HepG2 (cell line): Measurements from ENCODE around the gene ENSA. TPM values are rescaled to one million over a fixed set of nuclear protein-coding genes. Genes with fewer than 3 reads are reported as not detected.

ENCODE experiments used
- ATF5 ChIP-seq: sonication (generic); formaldehyde crosslinking; IDR thresholded peaks from 2 replicates; pipeline ENCODE4 v1.4.0; 2020; ENCODE audit warnings: mild to moderate bottlenecking, low read depth, missing genetic modification reagents
- ATF7-NPFF ChIP-seq: sonication (generic); formaldehyde crosslinking; IDR thresholded peaks from 2 replicates; pipeline ENCODE4 v1.8.1; 2023; ENCODE audit warnings: mild to moderate bottlenecking, low read depth, missing genetic modification reagents, moderate library complexity
- ETV5 ChIP-seq: IDR thresholded peaks from 2 replicates; pipeline ENCODE4 v1.6.1; 2018; ENCODE audit warnings: missing biosample characterization, missing genetic modification reagents, inconsistent platforms, borderline replicate concordance
- HNRNPL ChIP-seq: fragments of 200-400 bp; formaldehyde crosslinking; IDR thresholded peaks from 2 replicates; pipeline ENCODE4 v1.6.1; 2017; ENCODE audit warnings: mild to moderate bottlenecking, low read depth, low read length
- IRF2 ChIP-seq: IDR thresholded peaks from 2 replicates; pipeline ENCODE4 v1.6.1; 2018; ENCODE audit warnings: missing genetic modification reagents, missing compliant biosample characterization
- JUNB ChIP-seq: sonication (generic); formaldehyde crosslinking; IDR thresholded peaks from 2 replicates; pipeline ENCODE4 v1.8.0; 2022; ENCODE audit warnings: missing genetic modification reagents, mild to moderate bottlenecking, borderline replicate concordance
- NFRKB ChIP-seq: fragments of 450-650 bp; IDR thresholded peaks from 2 replicates; pipeline ENCODE4 v1.6.1; 2017
- NKX3-1 ChIP-seq: sonication (generic); formaldehyde crosslinking; IDR thresholded peaks from 2 replicates; pipeline ENCODE4 v1.5.0; 2020; ENCODE audit warnings: missing genetic modification reagents
- PHF21A ChIP-seq: sonication (generic); formaldehyde crosslinking; IDR thresholded peaks from 2 replicates; pipeline ENCODE4 v1.5.0; 2020; ENCODE audit warnings: mild to moderate bottlenecking, missing genetic modification reagents
- RFX1 ChIP-seq: fragments of 450-650 bp; IDR thresholded peaks from 2 replicates; pipeline ENCODE4 v1.6.1; 2017
- THRA ChIP-seq: sonication (generic); formaldehyde crosslinking; IDR thresholded peaks from 2 replicates; pipeline ENCODE4 v1.4.0; 2020; ENCODE audit warnings: missing genetic modification reagents, borderline replicate concordance
- ZNF362 ChIP-seq: sonication (generic); formaldehyde crosslinking; IDR thresholded peaks from 2 replicates; pipeline ENCODE4 v1.4.0; 2020; ENCODE audit warnings: missing genetic modification reagents, mild to moderate bottlenecking, borderline replicate concordance
- polyA plus RNA-seq, 8 experiments: library from polyadenylated mRNA; depleted of rRNA in 3 of 8; stranded (reverse) in 7 of 8; unstranded in 1 of 8; fragments of >200 nt; fragmentation: Illumina TruSeq in 4 of 8; extraction: Trizol in 4 of 8; gene quantifications; 2 replicates each; pipeline versions ENCODE4 v1.2.1 to v1.2.3, GENCODE V29; 2011 to 2016; ENCODE audit warnings: low read depth in 4 of 8, missing spikeins in 1 of 8, mixed read lengths in 1 of 8; ENCODE audit not compliant: insufficient read depth in 1 of 8
- total RNA-seq, 5 experiments: library from RNA; depleted of rRNA; stranded (reverse); fragments of >200 nt; fragmentation: Illumina TruSeq; extraction: Trizol; gene quantifications; 2 replicates each; pipeline ENCODE4 v1.2.3, GENCODE V29; 2016; ENCODE audit warnings: low read depth in 1 of 5
- TF ChIP-seq, protein P1 (sequence below): IDR thresholded peaks from 2 replicates; pipeline ENCODE4 v1.6.1; 2016; ENCODE audit warnings: low read depth
- TF ChIP-seq, protein P2 (sequence below): IDR thresholded peaks from 2 replicates; pipeline ENCODE4 v1.6.1; 2012; ENCODE audit warnings: inconsistent platforms
- TF ChIP-seq, protein P3 (sequence below): sonication (generic); formaldehyde crosslinking; IDR thresholded peaks from 2 replicates; pipeline ENCODE4 v1.4.0; 2020; ENCODE audit warnings: missing genetic modification reagents
- TF ChIP-seq, protein P4 (sequence below): sonication (generic); formaldehyde crosslinking; IDR thresholded peaks from 2 replicates; pipeline ENCODE4 v1.5.0; 2020; ENCODE audit warnings: mild to moderate bottlenecking, missing genetic modification reagents, borderline replicate concordance

Gene ENSA
- total and polyA plus RNA-seq, 2 of the 13 experiments (the other 11 are each of a cell fraction or from before 2014, with no cell fraction given), result 54.5 to 111 TPM

DNA sequence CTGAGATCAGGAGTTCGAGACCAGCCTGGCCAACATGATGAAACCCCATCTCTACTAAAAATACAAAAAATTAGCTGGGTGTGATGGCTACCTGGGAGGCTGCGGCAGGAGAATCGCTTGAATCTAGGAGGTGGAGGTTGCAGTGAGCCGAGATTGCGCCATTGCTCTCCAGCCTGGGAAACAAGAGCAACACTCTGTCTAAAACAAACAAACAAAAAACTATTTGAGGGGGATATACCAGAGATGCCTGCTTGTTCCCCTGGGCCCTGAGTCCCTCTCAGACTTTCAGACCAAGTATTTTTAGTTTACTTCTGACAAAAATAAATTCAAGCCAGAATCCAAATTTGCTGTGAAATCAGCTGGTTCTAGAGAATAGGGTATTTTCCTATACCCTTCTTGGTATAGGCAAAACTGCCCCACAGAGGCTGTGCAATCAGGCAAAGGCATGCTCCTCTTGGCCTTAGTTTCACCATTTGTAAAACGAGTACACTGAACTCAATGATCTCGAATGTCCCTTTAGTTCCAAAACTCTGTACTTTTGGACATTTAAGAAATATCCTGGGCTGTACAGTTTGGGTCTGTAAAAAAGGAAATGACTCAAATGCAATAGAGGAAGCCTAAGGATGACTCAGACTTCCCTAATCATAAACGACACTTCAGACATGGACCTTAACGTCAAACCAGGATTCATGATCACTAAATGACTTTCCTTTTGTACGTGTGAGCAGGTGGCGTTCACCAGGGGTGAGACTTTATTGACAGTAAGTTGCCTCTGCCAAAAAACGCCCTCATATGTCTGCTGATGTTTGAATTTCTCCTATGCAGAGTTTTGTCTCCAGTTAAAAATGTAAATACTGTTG, 16.1 kb downstream of the ENSA start (continued):
- TF ChIP-seq, protein P1, sequence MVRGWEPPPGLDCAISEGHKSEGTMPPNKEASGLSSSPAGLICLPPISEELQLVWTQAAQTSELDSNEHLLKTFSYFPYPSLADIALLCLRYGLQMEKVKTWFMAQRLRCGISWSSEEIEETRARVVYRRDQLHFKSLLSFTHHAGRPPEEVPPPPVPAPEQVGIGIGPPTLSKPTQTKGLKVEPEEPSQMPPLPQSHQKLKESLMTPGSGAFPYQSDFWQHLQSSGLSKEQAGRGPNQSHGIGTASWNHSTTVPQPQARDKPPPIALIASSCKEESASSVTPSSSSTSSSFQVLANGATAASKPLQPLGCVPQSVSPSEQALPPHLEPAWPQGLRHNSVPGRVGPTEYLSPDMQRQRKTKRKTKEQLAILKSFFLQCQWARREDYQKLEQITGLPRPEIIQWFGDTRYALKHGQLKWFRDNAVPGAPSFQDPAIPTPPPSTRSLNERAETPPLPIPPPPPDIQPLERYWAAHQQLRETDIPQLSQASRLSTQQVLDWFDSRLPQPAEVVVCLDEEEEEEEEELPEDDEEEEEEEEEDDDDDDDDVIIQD, result 0 out of 2 replicates have a peak, but pooled peaks have one; percentile 20
- no peak for TF ChIP-seq HNRNPL
- no peak for TF ChIP-seq ATF5 (CRISPR knock-in tag)
- TF ChIP-seq ATF7-NPFF (CRISPR knock-in tag), result no peak
- TF ChIP-seq, protein P2, sequence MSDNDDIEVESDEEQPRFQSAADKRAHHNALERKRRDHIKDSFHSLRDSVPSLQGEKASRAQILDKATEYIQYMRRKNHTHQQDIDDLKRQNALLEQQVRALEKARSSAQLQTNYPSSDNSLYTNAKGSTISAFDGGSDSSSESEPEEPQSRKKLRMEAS, result peak; percentile 29; the same call in 1 of the 2 replicates
- peak; percentile 12; the same call in 1 of the 2 replicates for TF ChIP-seq PHF21A (CRISPR knock-in tag)
- no peak for TF ChIP-seq ZNF362
- 0 out of 2 replicates have a peak, but pooled peaks have one; percentile 16 for TF ChIP-seq IRF2 (CRISPR knock-in tag)
- TF ChIP-seq NFRKB, result no peak
- TF ChIP-seq, protein P3, sequence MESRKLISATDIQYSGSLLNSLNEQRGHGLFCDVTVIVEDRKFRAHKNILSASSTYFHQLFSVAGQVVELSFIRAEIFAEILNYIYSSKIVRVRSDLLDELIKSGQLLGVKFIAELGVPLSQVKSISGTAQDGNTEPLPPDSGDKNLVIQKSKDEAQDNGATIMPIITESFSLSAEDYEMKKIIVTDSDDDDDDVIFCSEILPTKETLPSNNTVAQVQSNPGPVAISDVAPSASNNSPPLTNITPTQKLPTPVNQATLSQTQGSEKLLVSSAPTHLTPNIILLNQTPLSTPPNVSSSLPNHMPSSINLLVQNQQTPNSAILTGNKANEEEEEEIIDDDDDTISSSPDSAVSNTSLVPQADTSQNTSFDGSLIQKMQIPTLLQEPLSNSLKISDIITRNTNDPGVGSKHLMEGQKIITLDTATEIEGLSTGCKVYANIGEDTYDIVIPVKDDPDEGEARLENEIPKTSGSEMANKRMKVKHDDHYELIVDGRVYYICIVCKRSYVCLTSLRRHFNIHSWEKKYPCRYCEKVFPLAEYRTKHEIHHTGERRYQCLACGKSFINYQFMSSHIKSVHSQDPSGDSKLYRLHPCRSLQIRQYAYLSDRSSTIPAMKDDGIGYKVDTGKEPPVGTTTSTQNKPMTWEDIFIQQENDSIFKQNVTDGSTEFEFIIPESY (CRISPR knock-in tag), result no peak
- TF ChIP-seq, protein P4, sequence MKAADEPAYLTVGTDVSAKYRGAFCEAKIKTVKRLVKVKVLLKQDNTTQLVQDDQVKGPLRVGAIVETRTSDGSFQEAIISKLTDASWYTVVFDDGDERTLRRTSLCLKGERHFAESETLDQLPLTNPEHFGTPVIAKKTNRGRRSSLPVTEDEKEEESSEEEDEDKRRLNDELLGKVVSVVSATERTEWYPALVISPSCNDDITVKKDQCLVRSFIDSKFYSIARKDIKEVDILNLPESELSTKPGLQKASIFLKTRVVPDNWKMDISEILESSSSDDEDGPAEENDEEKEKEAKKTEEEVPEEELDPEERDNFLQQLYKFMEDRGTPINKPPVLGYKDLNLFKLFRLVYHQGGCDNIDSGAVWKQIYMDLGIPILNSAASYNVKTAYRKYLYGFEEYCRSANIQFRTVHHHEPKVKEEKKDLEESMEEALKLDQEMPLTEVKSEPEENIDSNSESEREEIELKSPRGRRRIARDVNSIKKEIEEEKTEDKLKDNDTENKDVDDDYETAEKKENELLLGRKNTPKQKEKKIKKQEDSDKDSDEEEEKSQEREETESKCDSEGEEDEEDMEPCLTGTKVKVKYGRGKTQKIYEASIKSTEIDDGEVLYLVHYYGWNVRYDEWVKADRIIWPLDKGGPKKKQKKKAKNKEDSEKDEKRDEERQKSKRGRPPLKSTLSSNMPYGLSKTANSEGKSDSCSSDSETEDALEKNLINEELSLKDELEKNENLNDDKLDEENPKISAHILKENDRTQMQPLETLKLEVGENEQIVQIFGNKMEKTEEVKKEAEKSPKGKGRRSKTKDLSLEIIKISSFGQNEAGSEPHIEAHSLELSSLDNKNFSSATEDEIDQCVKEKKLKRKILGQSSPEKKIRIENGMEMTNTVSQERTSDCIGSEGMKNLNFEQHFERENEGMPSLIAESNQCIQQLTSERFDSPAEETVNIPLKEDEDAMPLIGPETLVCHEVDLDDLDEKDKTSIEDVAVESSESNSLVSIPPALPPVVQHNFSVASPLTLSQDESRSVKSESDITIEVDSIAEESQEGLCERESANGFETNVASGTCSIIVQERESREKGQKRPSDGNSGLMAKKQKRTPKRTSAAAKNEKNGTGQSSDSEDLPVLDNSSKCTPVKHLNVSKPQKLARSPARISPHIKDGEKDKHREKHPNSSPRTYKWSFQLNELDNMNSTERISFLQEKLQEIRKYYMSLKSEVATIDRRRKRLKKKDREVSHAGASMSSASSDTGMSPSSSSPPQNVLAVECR (CRISPR knock-in tag), result peak; percentile 22; the same call in 1 of the 2 replicates
- TF ChIP-seq ETV5 (CRISPR knock-in tag), result peak; percentile 78; the same call in 1 of the 2 replicates
- TF ChIP-seq JUNB (CRISPR knock-in tag), result peak; percentile 62; the same call in 1 of the 2 replicates
- TF ChIP-seq THRA, result peak; percentile 25; the same call in 1 of the 2 replicates
- TF ChIP-seq NKX3-1 (CRISPR knock-in tag), result no peak
- no peak for TF ChIP-seq RFX1
